HepG2 (cell line): ENCODE data around the gene BCL7A. TPM values are rescaled to one million over a fixed set of nuclear protein-coding genes. Genes with fewer than 3 reads are reported as not detected.

Experiments used
- CBX5 ChIP-seq: sonication (generic); formaldehyde crosslinking; IDR thresholded peaks from 2 replicates; pipeline ENCODE4 v1.4.0; 2020; ENCODE audit warnings: missing genetic modification reagents, borderline replicate concordance
- CCAR2 ChIP-seq: fragments of 200-400 bp; formaldehyde crosslinking; optimal IDR thresholded peaks from 2 replicates; pipeline ENCODE3; 2018; ENCODE audit warnings: low read depth, mild to moderate bottlenecking, low read length, moderate library complexity
- GATAD1 ChIP-seq: IDR thresholded peaks from 2 replicates; pipeline ENCODE4 v1.6.1; 2016; ENCODE audit warnings: missing genetic modification reagents, missing compliant biosample characterization
- HDAC1 ChIP-seq: sonication (generic); formaldehyde crosslinking; IDR thresholded peaks from 2 replicates; pipeline ENCODE4 v1.5.1; 2020; ENCODE audit warnings: mild to moderate bottlenecking, missing genetic modification reagents
- HES4 ChIP-seq: sonication (generic); formaldehyde crosslinking; IDR thresholded peaks from 2 replicates; pipeline ENCODE4 v1.9.0; 2021; ENCODE audit warnings: mild to moderate bottlenecking, missing genetic modification reagents, borderline replicate concordance
- HIVEP1 ChIP-seq: sonication (generic); formaldehyde crosslinking; IDR thresholded peaks from 2 replicates; pipeline ENCODE4 v1.4.0; 2020; ENCODE audit warnings: mild to moderate bottlenecking, missing genetic modification reagents
- HOXA3 ChIP-seq: sonication (generic); formaldehyde crosslinking; IDR thresholded peaks from 2 replicates; pipeline ENCODE4 v1.5.0; 2020; ENCODE audit warnings: missing genetic modification reagents
- KDM3A ChIP-seq: IDR thresholded peaks from 2 replicates; pipeline ENCODE4 v1.6.1; 2018; ENCODE audit warnings: low read depth, missing compliant biosample characterization
- PHF21A ChIP-seq: sonication (generic); formaldehyde crosslinking; IDR thresholded peaks from 2 replicates; pipeline ENCODE4 v1.5.0; 2020; ENCODE audit warnings: mild to moderate bottlenecking, missing genetic modification reagents
- REXO4 ChIP-seq: sonication (generic); formaldehyde crosslinking; IDR thresholded peaks from 2 replicates; pipeline ENCODE4 v1.8.0; 2022; ENCODE audit warnings: missing genetic modification reagents, mild to moderate bottlenecking, borderline replicate concordance
- ZFY ChIP-seq: sonication (generic); formaldehyde crosslinking; IDR thresholded peaks from 2 replicates; pipeline ENCODE4 v1.4.0; 2020; ENCODE audit warnings: missing genetic modification reagents
- ZNF891 ChIP-seq: sonication (generic); formaldehyde crosslinking; IDR thresholded peaks from 2 replicates; pipeline ENCODE4 v1.5.0; 2020; ENCODE audit warnings: mild to moderate bottlenecking, missing genetic modification reagents
- polyA plus RNA-seq, 8 experiments: library from polyadenylated mRNA; depleted of rRNA in 3 of 8; stranded (reverse) in 7 of 8; unstranded in 1 of 8; fragments of >200 nt; fragmentation: Illumina TruSeq in 4 of 8; extraction: Trizol in 4 of 8; gene quantifications; 2 replicates each; pipeline versions ENCODE4 v1.2.1 to v1.2.3, GENCODE V29; 2011 to 2016; ENCODE audit warnings: low read depth in 4 of 8, missing spikeins in 1 of 8, mixed read lengths in 1 of 8; ENCODE audit not compliant: insufficient read depth in 1 of 8
- total RNA-seq, 5 experiments: library from RNA; depleted of rRNA; stranded (reverse); fragments of >200 nt; fragmentation: Illumina TruSeq; extraction: Trizol; gene quantifications; 2 replicates each; pipeline ENCODE4 v1.2.3, GENCODE V29; 2016; ENCODE audit warnings: low read depth in 1 of 5
- TF ChIP-seq, protein P1 (sequence below): sonication (generic); formaldehyde crosslinking; IDR thresholded peaks from 2 replicates; pipeline ENCODE4 v1.8.0; 2022; ENCODE audit warnings: missing genetic modification reagents, mild to moderate bottlenecking, inconsistent platforms, borderline replicate concordance
- TF ChIP-seq, protein P2 (sequence below): sonication (generic); formaldehyde crosslinking; IDR thresholded peaks from 2 replicates; pipeline ENCODE4 v1.4.0; 2020; ENCODE audit warnings: missing genetic modification reagents, low read depth, mild to moderate bottlenecking, borderline replicate concordance
- TF ChIP-seq, protein P3 (sequence below), 2 experiments: sonication (generic) in 1 of 2; formaldehyde crosslinking in 1 of 2; IDR thresholded peaks; 2 replicates each; pipeline versions ENCODE4 v1.4.0 to v1.6.1; 2018 to 2020; ENCODE audit warnings: missing genetic modification reagents in 2 of 2, borderline replicate concordance in 1 of 2, low read depth in 1 of 2, mild to moderate bottlenecking in 1 of 2, missing biosample characterization in 1 of 2
- TF ChIP-seq, protein P4 (sequence below): IDR thresholded peaks from 2 replicates; pipeline ENCODE4 v1.6.1; 2016; ENCODE audit warnings: low read depth, control low read depth
- TF ChIP-seq, protein P5 (sequence below): sonication (generic); formaldehyde crosslinking; IDR thresholded peaks from 2 replicates; pipeline ENCODE4 v1.5.0; 2020; ENCODE audit warnings: missing genetic modification reagents
- TF ChIP-seq, protein P6 (sequence below): IDR thresholded peaks from 2 replicates; pipeline ENCODE4 v1.6.1; 2018; ENCODE audit warnings: missing genetic modification reagents, mild to moderate bottlenecking, missing compliant biosample characterization

BCL7A gene
- total and polyA plus RNA-seq, 2 of the 13 experiments (the other 11 are each of a cell fraction or from before 2014, with no cell fraction given): 4.1 to 6.2 TPM

DNA sequence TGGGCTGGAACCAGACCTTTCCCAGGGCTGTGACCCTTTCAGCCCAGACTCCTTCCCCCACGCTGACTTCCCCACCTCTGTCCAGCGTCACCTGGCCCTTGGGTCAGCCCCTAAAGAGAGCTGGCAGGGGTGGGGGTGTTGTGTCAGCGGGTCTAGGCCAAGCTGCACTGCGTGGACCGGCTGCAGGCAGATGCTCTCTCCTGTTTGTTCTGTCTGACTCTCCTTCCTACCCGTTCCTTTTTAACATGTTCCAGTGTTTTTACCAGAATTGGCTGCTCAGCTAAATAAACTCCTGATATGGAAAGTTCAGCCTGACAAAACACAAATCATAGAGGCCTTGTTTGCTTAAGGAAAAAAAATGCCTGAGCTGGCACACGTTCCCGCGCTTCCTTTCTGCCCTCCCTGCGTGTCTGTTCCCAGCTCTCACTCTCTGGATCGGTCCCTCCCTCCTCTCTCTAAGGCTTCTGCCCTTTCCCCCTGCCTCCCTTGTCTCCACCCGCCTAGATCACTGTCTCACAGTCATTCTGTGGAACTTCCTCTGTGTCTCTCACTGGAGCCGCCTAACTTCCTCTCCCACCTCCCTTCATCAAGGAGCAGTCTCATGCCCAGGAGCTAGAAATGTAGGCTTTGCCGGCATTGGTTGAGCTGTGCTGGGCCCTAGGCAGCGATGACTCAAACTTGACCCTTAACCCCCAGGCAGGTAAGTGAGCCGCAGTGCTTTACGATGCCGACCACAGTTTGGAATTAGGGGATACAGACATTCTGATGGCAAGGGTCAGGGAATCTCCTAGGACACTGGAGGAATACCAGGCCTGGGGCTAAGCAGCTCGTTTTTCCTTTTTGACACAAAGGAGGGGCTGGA is 41.4 kb downstream of the BCL7A start (continued):
- TF ChIP-seq, protein P1, sequence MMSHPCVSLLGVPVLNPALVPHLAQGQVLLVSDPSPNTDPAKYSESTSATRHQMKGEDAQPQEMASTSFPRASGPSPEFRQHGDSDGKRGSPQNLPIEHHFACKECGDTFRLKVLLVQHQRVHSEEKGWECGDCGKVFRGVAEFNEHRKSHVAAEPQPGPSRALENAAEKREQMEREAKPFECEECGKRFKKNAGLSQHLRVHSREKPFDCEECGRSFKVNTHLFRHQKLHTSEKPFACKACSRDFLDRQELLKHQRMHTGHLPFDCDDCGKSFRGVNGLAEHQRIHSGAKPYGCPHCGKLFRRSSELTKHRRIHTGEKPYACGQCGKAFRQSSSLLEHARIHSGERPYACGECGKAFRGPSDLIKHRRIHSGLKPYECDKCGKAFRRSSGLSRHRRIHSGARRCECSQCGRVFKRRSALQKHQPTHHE (CRISPR knock-in tag): 0 out of 2 replicates have a peak, but pooled peaks have one; percentile 22
- TF ChIP-seq, protein P2, sequence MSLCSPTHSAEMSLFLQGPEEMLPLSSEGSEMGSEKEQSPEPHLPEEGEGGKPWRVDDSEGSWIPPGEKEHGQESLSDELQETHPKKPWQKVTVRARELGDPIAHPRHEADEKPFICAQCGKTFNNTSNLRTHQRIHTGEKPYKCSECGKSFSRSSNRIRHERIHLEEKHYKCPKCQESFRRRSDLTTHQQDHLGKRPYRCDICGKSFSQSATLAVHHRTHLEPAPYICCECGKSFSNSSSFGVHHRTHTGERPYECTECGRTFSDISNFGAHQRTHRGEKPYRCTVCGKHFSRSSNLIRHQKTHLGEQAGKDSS (CRISPR knock-in tag): no peak
- TF ChIP-seq CBX5 (CRISPR knock-in tag) (no peak), GATAD1 (CRISPR knock-in tag) (peak; percentile 54; the same call in 1 of the 2 replicates), REXO4 (CRISPR knock-in tag) (no peak), HES4 (CRISPR knock-in tag) (no peak), HDAC1 (CRISPR knock-in tag) (peak; percentile 32; the same call in 1 of the 2 replicates), HIVEP1 (CRISPR knock-in tag) (0 out of 2 replicates have a peak, but pooled peaks have one; percentile 27), CCAR2 (peak; percentile 55), PHF21A (peak; percentile 76; the same call in 1 of the 2 replicates), HOXA3 (CRISPR knock-in tag) (peak; percentile 23; the same call in 1 of the 2 replicates), KDM3A (CRISPR knock-in tag) (0 out of 2 replicates have a peak, but pooled peaks have one; percentile 41), ZNF891 (0 out of 2 replicates have a peak, but pooled peaks have one; percentile 28), ZFY (peak; percentile 61; the same call in 1 of the 2 replicates)
- TF ChIP-seq, protein P3, sequence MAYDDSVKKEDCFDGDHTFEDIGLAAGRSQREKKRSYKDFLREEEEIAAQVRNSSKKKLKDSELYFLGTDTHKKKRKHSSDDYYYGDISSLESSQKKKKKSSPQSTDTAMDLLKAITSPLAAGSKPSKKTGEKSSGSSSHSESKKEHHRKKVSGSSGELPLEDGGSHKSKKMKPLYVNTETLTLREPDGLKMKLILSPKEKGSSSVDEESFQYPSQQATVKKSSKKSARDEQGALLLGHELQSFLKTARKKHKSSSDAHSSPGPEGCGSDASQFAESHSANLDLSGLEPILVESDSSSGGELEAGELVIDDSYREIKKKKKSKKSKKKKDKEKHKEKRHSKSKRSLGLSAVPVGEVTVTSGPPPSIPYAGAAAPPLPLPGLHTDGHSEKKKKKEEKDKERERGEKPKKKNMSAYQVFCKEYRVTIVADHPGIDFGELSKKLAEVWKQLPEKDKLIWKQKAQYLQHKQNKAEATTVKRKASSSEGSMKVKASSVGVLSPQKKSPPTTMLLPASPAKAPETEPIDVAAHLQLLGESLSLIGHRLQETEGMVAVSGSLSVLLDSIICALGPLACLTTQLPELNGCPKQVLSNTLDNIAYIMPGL (CRISPR knock-in tag; IDR thresholded peaks at IDR 0.05; ENCODE audit: borderline replicate concordance in 1 of 2, low read depth in 1 of 2): no peak
- TF ChIP-seq, protein P4, sequence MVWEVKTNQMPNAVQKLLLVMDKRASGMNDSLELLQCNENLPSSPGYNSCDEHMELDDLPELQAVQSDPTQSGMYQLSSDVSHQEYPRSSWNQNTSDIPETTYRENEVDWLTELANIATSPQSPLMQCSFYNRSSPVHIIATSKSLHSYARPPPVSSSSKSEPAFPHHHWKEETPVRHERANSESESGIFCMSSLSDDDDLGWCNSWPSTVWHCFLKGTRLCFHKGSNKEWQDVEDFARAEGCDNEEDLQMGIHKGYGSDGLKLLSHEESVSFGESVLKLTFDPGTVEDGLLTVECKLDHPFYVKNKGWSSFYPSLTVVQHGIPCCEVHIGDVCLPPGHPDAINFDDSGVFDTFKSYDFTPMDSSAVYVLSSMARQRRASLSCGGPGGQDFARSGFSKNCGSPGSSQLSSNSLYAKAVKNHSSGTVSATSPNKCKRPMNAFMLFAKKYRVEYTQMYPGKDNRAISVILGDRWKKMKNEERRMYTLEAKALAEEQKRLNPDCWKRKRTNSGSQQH: 0 out of 2 replicates have a peak, but pooled peaks have one; percentile 47
- TF ChIP-seq, protein P5, sequence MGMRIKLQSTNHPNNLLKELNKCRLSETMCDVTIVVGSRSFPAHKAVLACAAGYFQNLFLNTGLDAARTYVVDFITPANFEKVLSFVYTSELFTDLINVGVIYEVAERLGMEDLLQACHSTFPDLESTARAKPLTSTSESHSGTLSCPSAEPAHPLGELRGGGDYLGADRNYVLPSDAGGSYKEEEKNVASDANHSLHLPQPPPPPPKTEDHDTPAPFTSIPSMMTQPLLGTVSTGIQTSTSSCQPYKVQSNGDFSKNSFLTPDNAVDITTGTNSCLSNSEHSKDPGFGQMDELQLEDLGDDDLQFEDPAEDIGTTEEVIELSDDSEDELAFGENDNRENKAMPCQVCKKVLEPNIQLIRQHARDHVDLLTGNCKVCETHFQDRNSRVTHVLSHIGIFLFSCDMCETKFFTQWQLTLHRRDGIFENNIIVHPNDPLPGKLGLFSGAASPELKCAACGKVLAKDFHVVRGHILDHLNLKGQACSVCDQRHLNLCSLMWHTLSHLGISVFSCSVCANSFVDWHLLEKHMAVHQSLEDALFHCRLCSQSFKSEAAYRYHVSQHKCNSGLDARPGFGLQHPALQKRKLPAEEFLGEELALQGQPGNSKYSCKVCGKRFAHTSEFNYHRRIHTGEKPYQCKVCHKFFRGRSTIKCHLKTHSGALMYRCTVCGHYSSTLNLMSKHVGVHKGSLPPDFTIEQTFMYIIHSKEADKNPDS (CRISPR knock-in tag): no peak
- TF ChIP-seq, protein P6, sequence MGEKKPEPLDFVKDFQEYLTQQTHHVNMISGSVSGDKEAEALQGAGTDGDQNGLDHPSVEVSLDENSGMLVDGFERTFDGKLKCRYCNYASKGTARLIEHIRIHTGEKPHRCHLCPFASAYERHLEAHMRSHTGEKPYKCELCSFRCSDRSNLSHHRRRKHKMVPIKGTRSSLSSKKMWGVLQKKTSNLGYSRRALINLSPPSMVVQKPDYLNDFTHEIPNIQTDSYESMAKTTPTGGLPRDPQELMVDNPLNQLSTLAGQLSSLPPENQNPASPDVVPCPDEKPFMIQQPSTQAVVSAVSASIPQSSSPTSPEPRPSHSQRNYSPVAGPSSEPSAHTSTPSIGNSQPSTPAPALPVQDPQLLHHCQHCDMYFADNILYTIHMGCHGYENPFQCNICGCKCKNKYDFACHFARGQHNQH: 0 out of 2 replicates have a peak, but pooled peaks have one; percentile 27
